ELR (cell line): ENCODE data around the gene PDE4D.

Experiments used
- DNase-seq: peaks from one replicate; pipeline ENCODE4 v3.0.0-alpha.2; 2015; ENCODE audit warnings: low read depth

The PDE4D gene

DNA sequence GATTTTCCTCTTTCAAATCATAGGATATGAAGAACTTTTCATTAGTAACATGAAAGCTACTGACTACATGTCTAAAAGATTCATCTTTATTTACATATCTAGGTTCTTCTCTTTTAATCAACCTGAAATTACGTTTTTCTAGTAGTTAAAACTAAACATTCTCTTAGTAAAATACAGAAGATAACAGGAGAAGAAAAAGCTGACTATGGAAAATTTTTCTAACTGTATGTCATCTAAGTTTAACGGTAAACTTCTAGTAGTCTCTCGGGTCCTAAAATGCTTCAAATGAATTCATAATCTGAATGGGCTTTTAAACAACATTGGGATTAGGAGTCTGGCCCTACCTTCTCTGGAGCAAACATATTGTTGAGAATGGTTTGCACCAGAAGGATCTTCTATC, 151.9 kb downstream of the PDE4D start:
- DNase-seq = no peak

DNA sequence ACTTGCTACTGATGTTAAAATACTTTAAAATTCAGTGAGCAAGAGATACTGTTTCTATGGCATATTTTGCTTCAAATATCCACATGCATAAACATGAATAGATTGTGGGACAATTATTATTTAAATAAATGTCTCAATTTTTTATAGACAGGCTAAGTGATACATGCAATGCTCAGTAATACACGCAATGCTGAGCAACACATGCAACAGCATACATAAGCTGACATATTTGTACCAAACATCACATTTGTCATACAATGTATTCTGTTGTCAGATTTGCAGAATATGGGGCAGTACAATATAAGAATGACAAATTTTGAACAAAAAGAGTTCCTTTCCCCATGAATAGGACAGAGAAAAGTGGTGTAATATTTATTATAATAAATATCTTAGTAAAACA, 155.5 kb downstream of the PDE4D start:
- no peak for DNase-seq

DNA sequence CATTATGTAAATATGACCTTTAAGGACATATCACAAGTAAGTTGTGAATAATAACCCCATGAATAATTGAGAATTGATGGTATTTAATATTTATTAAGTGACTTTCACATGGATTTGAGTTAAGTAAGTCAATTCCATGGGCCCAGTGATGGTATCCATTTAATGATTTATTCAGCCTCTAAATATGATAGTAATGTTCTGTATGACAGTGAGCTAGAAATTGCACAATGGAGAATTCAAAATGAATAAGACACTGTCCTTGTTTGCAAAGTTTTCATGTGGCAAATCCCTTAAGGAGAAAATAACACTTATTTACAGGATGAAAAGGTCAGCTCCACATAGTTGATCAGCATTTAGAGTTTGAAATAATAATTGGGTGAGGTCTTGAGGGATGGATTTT, 160.7 kb downstream of the PDE4D start:
- no peak for DNase-seq

DNA sequence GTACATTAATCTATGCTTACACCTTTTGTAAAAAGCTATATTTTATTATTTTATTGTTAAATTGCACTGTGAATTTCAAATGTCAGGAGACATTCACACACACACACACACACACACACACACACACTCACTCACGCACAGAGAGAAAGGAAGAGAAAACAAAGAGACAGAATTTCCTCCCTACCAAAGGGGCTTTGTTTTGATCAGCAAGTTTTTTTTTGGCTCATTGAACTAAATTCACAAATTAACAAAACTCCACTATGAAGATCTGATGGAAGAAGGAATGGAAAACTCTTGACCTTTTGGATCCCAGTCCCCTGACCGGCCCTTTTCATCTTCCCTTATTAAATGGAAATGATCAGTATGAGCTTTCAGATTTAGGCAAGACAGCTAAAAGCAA, 161.2 kb downstream of the PDE4D start:
- DNase-seq = no peak

DNA sequence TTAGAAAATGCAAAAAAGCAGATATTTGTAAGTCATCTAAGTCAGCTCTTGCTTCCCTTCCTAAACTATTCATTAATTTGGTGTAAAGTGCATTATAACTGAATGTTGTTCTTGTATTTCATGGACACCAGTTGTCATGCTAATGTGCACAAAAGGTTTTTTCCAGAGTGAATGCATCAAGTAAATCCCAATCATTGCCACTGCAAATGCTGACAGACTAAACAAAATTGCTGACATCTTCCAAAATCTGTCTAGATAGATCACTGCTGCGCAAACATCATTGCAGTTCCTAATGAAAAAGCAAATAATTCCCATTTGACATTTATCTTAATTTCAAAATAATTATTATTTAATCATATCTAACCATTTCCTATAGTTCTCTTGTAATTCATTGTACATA, 161.7 kb downstream of the PDE4D start:
- DNase-seq = no peak

DNA sequence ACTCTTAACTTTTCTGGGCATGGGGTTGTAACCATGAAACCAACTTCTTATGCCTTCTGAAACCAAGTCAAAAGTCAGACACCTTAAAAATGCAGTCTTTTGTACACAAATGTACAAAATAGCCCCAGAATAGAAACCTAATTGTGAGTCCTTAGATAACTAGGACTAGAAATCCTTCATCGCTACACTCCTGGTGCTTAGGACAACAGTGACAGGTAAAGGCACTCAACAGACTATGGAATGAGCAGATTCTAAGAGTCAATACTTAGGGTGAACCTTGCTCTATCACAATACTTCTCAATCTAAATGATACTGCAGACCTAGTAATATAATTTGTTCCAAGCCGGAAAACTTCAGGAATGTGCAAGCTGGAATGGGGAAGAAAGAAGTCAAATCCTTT, 163.7 kb downstream of the PDE4D start:
- DNase-seq = no peak

DNA sequence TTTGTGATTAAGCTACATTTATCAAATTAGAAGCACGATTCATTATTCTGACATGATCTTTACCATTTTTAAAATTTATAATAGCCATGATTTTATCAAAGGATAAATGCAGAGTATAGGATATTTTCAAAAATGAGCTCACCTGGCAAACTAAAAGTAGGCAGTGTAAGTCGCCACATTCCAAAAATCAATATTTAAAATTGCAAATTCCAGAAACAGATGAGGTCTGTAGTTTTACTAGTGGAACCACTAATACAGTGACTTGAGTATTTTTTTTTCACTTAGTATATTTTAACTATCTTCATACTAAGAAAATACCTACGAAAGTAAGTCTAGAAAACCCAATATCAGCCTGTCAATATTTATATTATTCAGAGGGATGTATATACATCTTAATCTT, 164.2 kb downstream of the PDE4D start:
- DNase-seq = no peak

DNA sequence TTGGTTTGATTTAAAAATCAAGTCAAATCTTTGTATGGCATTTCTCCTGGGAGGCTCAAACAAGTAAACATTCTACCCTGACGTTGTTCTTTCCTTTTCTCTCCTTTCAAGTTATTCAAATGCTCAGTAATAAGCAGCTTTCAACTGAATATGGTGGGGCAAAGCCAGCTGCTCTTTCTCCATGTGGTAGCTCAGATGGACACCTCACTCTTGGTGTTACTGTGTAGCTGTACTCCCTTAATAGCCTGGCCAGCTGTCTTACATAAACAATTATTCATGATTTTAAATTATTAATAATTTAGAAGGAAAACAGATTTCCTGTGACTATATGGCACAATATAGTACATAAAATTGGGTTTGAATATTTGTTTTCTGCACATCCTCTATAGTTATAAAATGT, 165.2 kb downstream of the PDE4D start:
- DNase-seq = no peak

DNA sequence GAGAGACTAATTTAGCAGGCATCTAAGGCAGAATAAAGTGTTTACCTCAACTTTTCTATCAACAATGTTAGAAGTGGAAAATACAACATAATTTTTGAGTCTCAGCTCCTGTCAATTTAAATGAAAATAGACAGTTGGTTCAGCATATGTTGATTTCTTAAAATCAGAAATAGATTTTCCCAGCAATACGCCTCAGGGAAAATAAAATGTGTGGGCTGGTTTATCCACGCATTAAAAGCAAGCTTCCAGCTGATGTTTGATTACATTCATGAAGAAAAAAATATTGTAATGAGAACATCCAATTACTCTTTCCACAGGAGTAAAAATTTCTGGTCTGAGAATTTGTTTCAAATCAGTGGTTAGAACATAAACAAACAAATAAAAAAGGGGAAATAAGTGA, 166.3 kb downstream of the PDE4D start:
- no peak for DNase-seq

DNA sequence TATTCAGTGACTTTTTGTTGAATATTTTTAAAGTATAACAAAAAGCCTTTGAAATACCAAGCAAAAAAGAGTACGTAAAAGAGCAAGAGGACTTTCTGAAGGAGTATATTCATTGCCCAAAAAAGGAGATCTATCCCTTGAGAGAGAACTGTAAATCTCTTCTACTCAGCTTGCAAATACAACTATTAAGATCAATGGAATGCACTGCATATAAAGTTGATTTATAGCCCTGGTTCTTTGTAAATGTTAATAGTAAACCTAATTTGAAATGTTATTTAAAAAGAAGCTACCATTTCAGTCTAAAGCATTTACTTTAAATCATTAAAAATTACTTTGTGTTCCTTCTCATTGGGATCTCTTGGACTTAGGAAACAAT, 168.1 kb downstream of the PDE4D start:
- no peak for DNase-seq

DNA sequence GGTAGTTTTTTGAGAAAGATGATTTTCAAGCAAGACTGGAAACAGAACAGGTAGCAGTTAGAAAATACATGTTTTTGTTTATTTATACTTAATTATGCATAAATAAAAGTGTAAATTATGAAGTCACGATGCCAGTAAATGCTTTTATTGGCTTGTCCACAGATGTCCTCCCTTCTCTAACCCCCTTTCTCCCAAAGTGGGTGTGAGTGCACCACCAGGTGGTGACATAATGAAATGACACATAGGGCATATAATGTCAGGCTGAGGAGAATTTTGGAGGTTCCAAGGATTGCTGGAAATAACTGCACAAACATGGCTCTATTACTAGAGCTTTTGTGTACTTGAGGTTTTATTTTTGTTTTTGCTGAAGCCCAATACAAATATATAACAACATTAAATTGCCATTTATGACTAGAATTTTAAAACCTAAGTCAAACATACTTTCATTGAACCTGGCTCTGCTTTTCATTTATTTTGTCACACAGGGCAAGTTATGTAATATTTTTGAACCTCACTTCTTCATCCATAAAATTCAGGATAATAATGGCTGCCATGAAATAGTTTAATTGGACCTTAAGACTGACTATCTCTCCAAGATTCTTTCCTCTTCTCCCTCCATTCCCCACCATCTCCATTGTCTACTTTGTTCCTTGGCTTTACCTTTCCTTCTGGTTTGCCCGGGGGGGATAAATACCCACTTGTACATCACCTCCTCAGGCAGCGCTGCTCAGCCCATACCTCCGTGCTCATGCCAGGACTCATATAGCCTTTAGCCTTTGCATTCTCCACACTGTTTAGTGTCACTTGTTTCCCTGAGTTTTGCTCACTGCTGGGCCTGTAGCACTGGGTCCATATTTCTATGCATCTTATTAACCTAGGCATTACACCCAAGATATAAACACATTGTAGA, 168.8 kb downstream of the PDE4D start:
- DNase-seq = peak; percentile 68

DNA sequence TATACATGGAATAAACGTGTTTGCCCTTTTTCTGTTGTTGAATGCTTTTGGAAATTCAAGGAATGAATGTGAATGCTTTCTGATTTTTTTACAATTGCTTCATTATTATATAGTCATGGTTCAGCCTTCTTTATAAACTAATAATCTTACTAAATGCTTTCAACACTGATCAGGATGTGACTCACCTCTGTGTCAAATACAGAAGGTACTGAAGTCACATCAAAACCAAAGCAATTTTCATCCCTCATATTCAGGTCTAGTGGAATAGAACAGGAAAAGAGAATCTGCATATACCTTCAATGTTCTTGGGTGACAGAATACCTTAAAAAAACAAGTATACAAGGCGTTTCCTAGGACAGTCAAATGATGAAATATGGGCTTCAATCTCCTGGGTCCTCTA, 170.7 kb downstream of the PDE4D start:
- peak; percentile 79 for DNase-seq

DNA sequence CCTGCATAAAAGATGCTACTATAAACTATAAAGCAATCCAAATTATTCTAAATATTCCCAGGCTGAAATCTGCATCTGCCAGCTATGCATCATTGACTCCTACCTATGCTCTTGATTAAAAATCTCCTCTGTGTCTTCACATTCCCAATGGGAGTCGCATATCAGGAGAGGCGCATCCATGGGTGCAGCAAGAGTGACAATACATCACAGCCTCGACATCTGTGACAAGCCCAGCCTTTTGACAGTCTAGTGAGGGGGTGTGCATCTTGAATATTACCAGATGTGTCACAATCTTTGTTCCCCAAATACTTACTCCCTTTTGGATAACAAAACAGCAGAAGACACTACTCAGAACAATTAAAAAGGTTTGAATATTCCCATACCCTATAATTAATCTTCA, 171.8 kb downstream of the PDE4D start:
- no peak for DNase-seq

DNA sequence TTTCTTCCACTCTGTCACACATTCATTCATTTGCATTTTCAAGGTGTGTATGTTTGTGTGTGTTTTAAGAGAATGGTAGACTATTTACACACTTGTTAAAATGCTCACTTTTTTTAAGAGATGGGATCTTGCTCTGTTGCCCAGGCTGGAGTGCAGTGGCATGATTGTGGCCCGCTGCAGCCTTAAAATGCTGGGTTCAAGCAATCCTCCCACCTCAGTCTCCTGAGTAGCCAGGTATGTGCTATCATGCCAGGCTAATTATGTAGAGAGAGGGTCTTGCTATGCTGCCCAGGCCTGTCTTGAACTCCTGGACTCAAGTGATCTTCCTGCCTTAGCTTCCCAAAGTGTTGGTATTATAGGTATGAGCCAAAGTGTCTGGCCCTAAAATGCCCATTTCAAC, 173.5 kb downstream of the PDE4D start:
- DNase-seq = no peak

DNA sequence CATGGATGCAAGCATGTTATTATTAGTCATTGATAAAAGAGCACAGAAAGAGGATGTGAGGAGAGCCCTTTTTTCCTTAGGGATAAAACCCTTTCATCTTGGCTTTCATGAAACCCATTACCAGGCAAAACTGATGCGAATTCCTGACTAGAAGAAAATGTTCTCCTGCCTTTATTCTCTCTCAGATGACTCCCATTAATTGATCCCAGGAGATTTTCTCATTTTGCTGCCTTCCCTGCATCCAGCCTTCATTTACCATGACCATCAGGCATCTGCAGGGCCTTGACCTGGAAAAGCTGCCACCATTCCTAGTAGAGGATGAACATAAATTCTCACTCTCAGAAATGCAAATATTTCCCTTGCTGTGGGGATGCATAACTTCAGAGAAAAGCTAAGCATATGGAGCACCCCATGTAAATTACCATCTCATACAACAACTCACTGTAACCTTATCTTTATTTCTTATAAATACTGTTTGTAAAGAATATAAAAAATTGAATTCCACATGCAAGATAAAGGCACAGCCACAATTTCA, 176.5 kb downstream of the PDE4D start:
- DNase-seq = no peak

DNA sequence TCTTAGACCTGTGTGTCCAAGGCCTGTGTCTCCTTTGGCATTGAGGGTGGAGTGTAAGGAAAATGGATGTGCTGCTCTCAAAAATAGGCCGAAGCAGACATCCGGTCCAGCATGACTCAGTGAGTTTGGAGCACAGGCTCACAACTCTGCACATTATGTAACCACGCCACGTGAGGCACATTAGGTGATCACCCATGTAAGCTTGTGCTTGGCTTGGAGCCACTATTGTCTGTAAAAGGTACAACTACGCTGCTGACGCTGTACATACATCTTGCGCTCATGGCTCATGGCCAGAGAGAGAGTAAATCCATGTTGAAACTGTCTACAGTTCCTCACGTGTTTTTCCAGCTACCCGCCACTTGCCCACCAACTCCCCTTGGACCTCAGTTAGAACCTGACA, 177.5 kb downstream of the PDE4D start:
- no peak for DNase-seq

DNA sequence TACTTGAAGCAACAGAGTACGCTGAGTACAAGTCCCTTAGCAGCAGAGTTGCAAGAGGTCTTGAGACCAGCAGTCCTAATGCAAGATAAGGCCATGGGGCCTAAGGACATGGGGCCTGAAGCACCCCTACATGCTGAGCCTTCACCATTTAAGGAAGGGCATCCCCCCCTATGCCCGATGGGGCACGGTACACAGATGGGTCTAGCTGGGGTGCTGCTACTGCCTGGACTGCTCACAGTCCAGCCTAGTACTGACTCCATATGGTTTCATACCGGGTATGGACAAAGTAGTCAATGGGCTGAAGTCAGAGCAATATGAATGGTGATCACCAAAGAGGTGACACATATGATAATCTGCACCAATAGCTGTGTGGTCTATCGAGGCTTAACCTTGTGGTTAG, 178.3 kb downstream of the PDE4D start:
- DNase-seq = no peak

DNA sequence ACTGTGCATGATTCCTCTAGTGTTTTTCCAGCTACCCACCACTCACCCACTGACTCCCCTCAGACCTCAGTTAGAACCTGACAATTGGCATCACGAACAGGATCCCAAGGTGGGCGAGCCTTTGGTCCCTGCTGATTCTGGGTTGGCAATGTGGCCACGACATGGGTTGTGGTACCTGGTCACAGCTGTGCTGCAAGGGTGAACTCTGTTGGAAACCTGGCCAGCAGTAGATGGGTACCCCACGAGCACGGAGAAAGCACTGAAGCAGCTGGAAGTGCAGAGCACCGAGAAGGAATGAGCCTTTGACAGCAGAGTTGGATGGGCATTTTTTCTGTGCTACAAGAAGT, 180.1 kb downstream of the PDE4D start:
- DNase-seq = no peak

DNA sequence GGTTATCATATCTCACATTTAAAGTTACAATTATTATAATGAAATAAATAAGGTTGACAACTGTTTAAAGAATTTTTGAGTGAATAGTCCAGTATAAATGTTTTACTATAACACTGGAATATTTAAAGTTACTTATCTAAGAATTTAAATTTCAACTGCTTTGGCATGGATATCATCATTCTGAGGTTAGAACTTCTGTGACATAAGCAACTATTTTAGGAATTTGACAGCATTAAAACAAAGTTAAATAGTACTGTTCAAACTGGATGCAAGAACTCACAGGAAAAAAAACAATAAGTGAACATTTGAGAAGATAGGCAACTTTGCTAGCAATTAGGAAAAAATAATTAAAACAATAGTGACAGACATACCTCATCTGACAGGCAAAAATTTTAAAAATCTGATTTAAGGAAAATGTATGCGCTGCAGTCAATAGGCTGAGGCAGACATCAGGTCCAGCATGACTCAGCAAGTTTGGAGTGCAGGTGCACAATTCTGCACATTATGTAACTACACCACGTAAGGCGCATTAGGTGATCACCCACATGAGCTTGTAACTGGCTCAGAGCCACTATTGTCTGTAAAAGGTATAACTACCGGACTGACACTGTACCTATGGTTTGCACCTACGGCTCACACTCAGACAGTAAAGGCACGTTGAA, 180.6 kb downstream of the PDE4D start:
- no peak for DNase-seq

DNA sequence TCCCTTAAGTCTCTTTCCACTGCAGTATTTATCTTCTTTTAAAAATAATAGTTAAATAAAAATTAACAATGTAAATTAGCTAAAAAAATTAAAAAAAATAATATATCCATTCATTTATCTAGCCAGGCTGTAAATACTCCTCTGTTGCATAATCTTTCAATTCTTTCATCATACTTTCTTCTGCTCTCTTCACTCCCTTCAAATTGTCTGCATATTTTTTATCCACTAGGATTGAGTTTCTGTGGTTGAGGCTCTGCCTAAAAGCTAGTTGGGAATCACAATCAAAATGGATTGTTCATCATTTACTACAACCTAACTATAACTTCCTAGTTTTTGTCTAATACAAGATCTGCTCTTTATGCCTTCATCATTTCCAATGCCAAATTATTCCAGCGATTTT, 182.2 kb downstream of the PDE4D start:
- no peak for DNase-seq

DNA sequence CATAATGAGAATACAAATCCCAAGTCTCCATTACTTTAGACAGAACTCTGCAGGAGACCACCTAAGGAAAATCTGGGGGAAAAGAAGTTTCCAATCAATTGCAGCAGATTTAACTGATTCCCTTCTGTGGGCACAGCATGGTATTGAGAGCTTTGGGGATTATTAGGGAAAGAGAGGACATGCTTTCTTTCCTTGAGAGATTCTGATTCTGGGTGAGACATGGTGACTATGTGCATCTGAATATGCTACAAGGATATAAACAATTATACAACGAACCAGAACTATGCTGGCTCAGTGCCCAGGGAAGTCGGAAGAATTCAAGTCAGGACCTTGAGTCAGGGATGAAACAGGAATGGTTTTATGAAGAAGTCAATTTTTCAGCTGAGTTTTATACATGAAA, 183.7 kb downstream of the PDE4D start:
- DNase-seq = peak; percentile 92

DNA sequence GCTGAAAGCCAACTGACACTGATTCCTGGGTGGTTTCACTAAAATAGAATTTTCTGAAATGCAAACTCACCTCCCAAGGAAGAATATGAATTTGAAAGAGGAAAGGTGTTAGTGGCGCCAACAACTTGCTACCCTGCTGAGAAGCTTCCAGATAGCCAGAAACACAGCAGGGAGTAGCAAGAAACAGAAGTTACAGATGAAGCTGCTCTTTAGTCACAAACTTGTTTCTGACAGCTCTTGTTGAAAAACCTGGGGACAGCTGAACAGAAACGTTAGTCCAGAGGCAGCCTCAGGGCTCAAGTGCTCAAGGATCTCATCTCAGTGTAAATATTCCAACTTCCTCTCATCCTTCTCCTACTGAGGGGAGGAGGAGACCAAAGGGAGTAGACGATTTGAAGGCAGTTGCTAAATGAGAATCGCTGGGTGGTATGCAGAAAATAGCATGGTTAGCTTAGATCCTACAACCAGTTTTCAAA, 184.1 kb downstream of the PDE4D start:
- peak; percentile 31 for DNase-seq

DNA sequence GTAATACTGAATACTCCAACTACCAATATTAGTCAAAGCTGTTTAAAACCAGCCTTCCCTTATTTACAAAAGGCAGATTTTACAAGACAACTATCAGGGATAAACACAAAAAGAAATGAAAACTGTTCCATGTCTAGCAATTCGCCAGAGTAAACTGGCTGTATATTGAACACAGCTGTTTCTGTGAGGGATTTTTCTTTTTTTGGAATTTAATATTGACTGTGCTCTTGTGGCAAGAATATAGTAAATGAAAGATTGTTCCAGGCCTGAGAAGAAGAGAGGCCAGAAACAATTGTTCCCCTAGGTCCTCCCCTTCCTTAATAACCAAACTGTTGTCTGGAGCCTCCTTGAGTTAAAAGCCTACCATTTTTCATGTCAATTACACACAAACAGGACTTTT, 188.6 kb downstream of the PDE4D start:
- no peak for DNase-seq

DNA sequence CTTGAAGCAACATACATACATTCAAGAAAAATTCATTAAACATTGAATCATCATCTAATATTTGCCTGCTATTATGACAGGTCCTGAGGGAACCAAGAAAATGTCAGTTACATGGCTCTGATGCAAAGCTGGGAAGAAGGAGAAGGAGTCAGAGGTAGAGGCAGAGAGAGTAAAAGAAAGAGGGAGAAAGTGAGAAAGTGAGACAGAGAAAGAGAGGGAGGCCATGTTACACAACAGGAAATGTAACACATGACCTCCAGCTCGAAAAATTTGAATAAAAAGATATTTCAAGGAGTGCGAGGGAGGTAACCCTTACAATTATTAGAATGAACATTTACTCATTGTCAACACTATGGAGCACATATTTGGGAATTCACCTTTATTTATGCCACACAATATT, 189.7 kb downstream of the PDE4D start:
- DNase-seq = no peak
